GM12875 (cell line): Measurements from ENCODE around the gene CDH11.

Source experiments
- H3K4me3 ChIP-seq: one replicate; pipeline ENCODE4 v1.5.1; 2011; ENCODE audit warnings: low read depth, low read length, control low read depth
- CTCF ChIP-seq: IDR thresholded peaks from 2 replicates; pipeline ENCODE4 v1.5.1; 2011; ENCODE audit warnings: low read depth, mild to moderate bottlenecking, control low read depth, inconsistent platforms, low read length, moderate library complexity, borderline replicate concordance; ENCODE audit not compliant: insufficient read depth

CDH11 gene

DNA sequence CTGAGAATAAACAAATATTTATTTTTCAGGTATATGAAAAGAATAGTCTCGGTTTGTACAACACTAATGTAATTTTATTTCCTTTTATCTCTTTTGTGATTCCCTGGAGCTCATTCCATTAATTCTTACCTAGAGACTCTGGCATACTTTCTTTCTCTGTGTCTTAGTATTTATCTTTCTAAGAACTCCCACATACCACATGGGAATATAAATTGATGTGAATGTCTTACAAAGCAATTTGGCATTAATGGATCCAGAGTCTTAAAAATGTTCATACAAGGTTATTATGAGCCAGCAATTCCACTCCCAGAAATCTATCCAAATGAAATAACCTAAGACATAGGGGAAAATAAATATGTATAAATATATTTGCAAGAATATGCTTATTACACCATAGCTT lies 202.7 kb downstream of the CDH11 start:
- no peak for TF ChIP-seq CTCF
- H3K4me3 ChIP-seq, result no peak overlapping the region

- TF ChIP-seq CTCF, result no peak
- H3K4me3 ChIP-seq, result no peak overlapping the region
These were observed 205.8 kb downstream of the CDH11 start for GRCh38 chr16:64916051-64916450.

DNA sequence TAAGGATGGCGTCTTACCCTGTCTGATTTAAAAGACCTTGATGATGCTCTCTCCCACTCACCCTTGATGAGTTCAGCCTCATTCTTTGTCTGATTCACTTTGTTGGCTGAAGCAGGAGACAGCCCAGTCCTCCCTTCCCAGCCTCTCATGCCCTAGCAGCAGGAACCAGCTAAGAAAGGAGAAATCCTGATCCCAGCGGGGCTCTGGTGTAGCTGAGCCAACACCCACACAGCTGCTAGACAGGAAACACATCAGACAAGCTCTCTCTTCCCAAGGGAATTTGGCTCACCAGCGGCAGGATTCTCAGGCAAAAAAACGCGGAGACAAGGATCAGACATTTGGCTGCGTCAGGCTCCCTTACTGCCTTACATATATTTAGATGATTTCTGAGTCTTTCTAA lies 211.5 kb downstream of the CDH11 start:
- no peak overlapping the region for H3K4me3 ChIP-seq
- no peak for TF ChIP-seq CTCF

- TF ChIP-seq CTCF, result no peak
- H3K4me3 ChIP-seq, result no peak overlapping the region
These were observed 214.0 kb downstream of the CDH11 start for GRCh38 chr16:64907844-64908243.

- TF ChIP-seq CTCF, result no peak
- no peak overlapping the region for H3K4me3 ChIP-seq
These were observed 218.1 kb downstream of the CDH11 start for GRCh38 chr16:64903770-64904169.

GRCh38 chr16:64900517-64900916 lies 221.3 kb downstream of the CDH11 start:
- TF ChIP-seq CTCF, result no peak

GRCh38 chr16:64900019-64900418 lies 221.8 kb downstream of the CDH11 start:
- no peak overlapping the region for H3K4me3 ChIP-seq
- no peak for TF ChIP-seq CTCF

More at GRCh38 chr16:64900517-64900916, 221.3 kb downstream of the CDH11 start:
- no peak overlapping the region for H3K4me3 ChIP-seq
